MM.1S (cell line): Measurements from ENCODE around the gene PCDHGA8.

Experiments used
- EZH2 ChIP-seq: fragments of 300-600 bp; sonication (generic); optimal IDR thresholded peaks from 2 replicates; pipeline ENCODE3; 2017; ENCODE audit warnings: low read depth, mild to moderate bottlenecking, antibody characterized with exemption, low read length, mixed read lengths
- TF ChIP-seq, protein P1 (sequence below): fragments of 300-600 bp; sonication (generic); IDR thresholded peaks from 2 replicates; pipeline ENCODE4 v1.5.1; 2016; ENCODE audit warnings: antibody characterized with exemption, low read length, mixed read lengths

DNA sequence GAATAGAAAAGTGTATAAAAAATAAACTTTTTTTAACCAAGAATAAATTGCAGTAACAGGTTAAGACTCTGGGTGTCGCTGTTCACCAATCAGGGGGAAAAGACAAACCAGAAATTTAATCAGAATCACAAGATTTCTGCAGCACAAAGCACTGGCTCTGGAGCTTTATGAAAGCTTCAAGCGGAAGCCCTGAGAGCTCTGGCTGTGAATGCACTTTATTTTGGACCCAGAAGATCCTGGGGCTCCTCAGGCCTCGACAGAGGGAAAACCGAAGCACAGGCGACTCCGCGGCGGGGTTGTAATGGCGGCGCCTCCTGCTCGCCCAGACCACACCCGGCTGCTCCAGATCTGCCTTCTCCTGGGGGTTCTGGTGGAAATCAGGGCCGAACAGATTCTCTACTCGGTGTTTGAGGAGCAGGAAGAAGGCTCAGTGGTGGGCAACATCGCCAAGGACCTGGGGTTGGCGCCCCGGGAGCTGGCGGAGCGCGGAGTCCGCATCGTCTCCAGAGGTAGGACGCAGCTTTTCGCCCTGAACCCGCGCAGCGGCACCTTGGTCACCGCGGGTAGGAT lies 37.4 kb upstream of the PCDHGA8 start, which contains the start of gene PCDHGA4:
- TF ChIP-seq, protein P1, sequence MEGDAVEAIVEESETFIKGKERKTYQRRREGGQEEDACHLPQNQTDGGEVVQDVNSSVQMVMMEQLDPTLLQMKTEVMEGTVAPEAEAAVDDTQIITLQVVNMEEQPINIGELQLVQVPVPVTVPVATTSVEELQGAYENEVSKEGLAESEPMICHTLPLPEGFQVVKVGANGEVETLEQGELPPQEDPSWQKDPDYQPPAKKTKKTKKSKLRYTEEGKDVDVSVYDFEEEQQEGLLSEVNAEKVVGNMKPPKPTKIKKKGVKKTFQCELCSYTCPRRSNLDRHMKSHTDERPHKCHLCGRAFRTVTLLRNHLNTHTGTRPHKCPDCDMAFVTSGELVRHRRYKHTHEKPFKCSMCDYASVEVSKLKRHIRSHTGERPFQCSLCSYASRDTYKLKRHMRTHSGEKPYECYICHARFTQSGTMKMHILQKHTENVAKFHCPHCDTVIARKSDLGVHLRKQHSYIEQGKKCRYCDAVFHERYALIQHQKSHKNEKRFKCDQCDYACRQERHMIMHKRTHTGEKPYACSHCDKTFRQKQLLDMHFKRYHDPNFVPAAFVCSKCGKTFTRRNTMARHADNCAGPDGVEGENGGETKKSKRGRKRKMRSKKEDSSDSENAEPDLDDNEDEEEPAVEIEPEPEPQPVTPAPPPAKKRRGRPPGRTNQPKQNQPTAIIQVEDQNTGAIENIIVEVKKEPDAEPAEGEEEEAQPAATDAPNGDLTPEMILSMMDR: peak; percentile 54
- TF ChIP-seq EZH2: no peak
